Stimulated activated naive CD8-positive, alpha-beta T cell treated with anti-CD3 and anti-CD28 coated beads, Interleukin-15, Interleukin-2, amounts not matched to agents 100 U/mL and 50 U/mL, for 24 hours (primary cell): Measurements from ENCODE around the gene ELOF1.
"Not testable (repeated sequence)": the region's sequence is repeated elsewhere in the genome, so short reads cannot be mapped to it uniquely, and the experiment has no call there.

ENCODE experiments used
- ATAC-seq: fragments of 150-1000 bp; cut with Tn5 transposase; one replicate; pipeline ENCODE4 v1.10.0; 2021
- DNase-seq: peaks from one replicate; pipeline ENCODE4 v3.0.0; 2021

The ELOF1 gene

DNA sequence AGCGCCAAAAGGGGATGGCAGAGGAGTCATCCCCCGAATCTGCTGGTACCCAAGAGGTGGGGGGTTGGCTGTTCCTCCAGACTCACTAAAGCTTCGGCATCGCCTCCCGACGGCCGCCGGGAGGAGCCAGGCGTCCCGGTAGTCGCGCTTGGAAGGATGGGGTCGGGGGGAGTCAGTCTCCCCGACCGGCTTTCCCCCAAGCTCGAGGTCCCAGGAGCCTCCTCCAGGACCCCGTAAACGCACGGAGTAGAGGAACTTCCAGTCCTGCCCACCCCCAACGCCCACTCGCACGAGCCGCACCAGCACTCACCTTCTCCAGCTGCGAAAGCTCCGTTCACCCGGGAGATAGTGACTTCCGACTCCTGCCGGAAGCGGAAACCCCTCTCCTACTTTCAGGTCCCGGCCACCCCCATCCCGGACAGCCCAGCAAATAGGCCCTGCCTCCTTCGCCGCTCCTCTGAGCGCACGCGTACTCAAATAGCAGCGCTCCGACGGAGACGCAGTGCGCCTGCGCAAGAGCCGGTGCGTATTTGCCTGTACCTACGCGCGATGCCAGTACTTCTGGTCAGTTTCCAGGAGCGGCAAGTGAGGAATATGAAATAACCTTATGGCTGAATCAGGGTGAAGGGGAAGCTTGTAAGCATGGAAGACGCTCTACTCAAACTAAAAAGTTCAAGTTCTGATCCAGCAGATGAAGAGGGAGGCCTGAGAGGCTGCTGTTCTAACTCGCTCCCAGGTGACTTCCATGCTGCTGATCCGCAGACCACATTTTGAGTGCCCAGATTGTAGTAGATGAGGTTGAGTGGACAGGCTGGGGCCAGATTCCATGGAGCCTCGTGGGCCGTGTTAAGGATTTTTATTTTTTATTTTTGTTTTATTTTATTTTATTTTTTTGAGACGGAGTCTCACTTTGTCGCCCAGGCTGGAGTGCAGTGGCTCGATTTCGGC, at the start of gene ELOF1:
Gene ELOF1, minus strand, starts transcription at position 350 of the 948 bp plus-strand sequence. CDS start 4,883 bp downstream, outside the sequence.
- ATAC-seq: peak; percentile 97

DNA sequence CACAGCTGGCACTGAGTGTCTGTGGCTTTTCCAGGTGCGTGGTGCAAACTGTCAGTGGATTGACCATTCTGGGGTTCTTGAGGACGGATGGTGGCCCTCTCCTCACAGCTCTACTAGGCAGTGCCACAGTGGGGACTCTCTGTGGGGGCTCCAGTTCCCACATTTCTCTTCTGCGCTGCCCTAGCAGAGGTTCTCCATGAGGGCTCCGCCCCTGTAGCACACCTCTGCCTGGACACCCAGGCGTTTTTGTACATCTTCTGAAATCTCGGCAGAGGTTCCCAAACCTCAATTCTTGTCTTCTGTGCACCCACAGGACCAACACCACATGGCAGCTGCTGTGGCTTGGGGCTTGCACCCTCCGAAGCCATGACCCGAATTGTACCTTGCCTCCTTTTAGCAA, 47.5 kb upstream of the ELOF1 start:
- ATAC-seq (no peak), DNase-seq (no peak)

More for the DNA sequence above, at the start of gene ELOF1:
- DNase-seq: peak; percentile 97

DNA sequence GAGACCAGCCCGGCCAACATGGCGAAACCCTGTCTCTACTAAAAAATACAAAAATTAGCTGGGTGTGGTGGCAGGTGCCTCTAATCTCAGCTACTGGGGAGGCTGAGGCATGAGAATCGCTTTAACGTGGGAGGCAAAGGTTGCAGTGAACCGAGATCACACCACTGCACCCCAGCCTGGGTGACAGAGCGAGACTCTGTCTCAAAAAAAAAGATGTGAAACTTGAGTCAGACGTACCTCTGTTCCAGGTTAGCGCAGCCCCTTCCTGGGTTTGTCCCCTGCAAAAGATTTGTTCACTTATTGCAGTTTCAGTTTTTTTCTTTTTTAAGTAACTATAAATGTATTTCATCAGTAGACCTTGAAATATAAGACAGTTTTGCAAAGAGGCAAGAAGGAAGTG, 40.7 kb upstream of the ELOF1 start:
- not testable (repeated sequence) for DNase-seq, ATAC-seq

DNA sequence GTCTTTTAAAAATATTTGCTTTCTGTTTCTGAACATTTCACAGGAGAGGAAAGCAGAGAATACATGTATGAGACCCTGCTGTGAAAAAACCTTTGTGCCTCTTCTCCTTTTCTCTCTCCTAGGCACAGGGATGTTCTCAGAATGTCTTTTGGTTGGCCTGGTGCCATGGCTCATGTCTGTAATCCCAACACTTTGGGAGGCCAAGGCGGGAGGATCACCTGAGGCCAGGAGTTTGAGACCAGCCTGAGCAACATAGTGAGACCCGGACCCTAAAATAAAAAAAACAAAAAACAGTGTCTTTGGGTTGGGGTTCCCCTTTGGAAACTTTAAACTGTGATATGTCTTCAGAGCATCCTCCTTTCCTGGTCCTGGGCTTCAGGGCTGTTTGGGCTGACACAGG, 39.7 kb upstream of the ELOF1 start:
- DNase-seq: no peak
- no peak for ATAC-seq

DNA sequence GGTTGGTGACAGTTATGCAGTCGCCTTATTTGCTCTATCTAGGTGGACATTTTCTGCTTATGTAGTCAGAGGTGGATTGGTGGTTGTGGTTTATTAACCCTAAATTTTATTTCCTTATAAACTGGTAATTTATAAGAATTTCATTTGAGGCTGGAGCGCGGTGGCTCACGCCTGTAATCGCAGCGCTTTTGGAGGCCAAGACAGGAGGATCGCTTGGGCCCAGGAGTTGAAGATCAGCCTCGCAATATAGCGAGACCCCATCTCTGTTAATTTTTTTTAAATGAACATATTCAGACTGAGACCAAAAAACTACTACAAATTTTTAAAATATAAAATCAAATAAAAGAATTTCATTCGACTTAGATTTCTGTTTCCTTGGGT, 39.1 kb upstream of the ELOF1 start:
- ATAC-seq (no peak), DNase-seq (no peak)

DNA sequence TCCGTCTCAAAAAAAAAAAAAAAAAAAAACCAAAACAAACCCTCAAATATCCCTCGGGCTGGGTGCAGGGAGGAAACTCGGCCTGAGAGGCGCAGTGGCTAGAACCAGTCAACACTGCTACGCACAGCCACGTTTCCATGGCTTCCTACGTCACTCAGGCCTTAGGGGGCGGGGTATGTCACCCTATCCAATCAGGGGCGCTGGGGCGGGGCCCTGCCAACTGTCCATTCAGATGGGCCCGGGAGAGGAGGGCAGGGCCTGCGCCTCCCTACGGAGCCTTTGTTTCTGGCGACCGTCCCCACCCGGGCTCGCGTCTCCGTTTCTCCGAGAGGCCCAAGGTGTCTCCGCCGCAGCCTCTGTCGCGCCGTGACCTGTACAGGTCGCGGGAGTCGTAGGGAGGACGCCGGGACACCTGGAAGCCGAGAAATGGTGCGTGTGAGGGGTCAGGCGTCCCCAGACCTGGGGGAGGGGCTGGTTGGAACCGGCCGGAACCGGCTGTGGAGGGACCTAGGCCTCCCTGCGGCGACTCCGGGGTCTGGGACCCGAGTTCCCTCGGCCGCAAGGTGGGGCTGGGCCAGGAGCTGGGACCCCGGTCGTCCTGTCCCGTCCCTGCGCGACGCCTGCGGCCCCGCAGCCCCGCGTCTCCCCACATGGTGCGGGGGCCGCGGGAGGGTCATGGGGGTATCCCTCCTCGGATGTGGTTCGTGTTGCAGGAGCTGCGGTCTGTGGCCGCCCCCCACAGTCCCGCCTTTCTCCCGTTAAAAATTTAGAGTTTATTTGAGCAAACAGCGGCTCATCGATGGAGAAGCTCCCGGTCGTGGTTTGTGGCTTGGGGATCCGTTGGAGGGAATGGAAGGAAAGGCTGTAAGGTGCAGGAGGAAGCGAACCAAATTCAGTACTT, 38.4 kb upstream of the ELOF1 start, which contains the start of gene ZNF627:
Gene ZNF627, plus strand, starts transcription at position 282 of the 901 bp plus-strand sequence. Its CDS starts 145 bp downstream, at position 427.
- ATAC-seq (peak; percentile 100), DNase-seq (peak; percentile 99)

DNA sequence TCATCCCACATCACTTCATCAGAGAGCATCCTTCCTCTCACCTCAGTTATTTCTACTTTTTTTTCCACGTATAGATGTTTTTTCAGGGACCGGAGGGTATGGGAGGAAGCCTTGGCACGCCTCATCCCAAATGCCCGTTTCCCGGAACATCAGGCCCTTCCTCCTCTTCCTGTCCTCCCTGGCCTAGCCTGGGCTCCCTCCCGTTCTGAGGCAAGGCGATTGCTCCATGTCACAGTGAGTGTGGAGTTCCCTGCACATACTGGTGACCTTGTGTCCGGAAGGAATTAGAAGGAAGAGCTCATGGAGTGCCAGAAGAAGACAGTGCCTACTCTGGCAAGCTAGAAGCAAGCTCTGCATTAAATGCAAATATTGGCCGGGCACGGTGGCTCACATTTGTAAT, 37.1 kb upstream of the ELOF1 start:
- no peak for ATAC-seq
- DNase-seq: no peak

DNA sequence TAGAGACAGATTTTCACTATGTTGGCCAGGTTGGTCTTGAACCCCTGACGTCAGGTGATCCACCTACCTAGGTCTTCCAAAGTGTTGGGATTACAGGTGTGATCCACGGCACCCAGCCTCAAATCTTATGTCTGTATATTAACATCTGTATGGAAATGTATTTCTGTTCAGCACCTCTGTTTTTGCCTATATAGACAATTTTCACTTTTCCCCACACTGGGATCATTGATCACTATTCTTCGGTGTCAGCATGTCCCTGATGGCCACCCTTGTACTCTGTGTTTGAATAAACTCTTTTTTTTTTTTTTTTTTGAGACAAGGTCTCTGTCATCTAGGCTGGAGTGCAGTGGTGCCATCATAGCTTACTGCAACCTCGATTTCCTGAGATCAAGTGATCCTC, 35.1 kb upstream of the ELOF1 start:
- DNase-seq (no peak), ATAC-seq (no peak)

DNA sequence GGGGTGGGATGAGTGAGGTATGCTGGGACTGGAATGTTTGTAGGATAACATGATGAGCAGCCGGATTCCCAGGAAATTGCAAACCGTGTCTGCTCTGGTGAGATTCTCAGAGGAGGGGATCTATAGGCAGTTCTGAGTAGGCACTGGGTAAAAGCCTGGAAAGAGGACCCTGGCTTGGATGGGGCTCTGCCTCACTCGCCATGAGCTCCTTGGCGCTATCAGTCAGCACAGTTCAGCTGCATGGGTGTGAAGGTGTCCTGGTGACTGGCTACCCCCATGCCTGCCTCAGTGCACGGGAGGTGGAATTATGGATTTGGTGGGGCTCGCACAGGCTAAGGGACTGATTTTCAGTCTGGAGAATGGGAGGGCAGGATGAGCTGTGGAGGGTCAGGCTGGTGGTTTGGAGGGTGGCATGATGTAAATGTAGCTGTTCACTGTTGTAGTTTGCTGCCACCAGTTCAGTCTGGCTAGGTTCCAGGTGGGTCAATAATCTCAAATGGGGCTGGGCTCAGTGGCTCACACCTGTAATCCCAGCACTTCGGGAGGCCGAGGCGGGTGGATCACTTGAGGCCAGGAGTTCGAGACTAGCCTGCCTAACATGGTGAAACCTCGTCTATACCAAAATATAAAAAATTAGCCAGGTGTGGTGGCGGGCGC, 29.1 kb upstream of the ELOF1 start:
- no peak for DNase-seq
- no peak for ATAC-seq

DNA sequence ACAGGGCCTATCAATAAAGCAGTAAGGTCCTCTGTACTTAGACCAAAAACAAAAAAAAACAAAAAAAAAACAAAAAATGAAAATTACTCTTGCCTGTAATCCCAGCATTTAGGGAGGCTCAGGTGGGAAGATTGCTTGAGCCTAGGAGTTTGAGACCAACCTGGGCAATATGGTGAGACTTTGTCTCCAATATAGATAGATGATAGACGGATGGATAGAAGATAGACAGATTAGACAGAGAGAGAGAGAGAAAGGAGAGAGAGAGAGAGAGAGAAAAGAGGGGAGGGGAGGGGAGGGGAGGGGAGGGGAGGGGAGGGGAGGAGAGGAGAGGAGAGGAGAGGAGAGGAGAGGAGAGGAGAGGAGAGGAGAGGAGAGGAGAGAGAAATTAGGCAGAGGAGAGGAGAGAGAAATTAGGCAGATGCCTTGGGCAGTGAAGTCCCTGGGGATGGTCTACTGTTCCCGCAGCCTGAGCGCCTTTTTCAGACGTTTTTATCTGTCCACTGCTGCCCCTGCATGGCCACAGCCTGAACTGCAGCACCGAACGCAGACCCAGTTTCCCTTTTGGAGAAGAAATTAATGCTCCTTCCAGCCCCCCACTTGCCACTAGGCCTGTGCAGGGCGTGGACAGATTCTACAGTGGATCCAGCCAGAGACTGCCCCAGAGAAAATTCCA, 28.4 kb upstream of the ELOF1 start:
- DNase-seq (peak; percentile 81), ATAC-seq (peak; percentile 85)

DNA sequence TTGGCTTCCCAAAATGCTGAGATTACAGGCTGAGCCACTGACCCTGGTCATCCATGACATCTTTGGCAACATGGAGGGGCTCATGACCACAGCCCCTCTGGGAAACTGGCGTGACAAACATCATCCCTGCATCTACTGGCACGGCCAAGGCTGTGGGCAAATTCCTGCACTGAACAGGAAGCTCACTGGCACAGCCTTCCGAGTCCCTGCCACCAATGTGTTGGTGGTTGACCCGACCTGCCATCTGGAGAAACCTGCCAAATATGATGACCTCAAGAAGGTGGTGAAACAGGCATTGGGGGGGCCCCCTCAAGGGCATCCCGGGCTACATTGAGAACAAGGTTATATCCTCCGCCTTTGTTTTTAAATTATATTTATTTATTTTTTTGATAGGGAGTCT, 27.3 kb upstream of the ELOF1 start:
- DNase-seq (no peak), ATAC-seq (no peak)

DNA sequence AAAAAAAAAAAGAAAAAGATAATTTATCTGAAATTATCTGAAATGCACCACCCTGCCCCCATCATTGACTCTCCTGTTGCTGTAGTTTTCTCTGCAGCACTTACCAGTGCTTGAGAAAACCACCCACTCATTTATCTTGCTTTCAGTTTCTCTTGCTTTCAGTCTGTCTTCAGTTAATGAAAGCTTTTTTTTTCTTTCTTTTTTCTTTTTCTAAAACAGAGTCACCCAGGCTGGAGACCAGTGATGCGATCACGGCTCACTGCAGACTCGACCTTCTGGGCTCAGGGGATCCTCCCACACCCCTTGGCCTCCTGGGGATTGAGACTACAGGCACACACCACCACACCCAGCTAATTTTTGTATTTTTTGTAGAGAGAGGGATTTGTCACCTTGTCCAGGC, 22.7 kb upstream of the ELOF1 start:
- DNase-seq: peak; percentile 65

DNA sequence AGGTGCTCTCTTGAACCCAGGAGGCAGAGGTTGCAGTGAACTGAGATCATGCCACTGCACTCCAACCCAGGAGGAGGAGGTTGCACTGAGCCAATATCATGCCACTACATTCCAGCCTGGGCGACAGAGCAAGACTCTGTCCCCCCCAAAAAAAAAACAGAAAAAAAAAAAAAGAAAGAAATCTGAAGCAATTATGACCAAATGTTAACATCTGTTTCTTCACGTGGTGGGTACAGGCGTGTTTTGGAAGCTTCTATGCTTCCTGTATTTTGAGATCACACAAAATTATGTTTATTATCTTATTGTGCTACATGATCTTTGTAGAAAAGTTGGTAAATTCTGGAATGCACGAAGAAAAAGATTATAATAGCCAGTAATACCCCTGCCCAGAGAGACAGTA, 21.1 kb upstream of the ELOF1 start:
- DNase-seq (no peak), ATAC-seq (no peak)

More for the DNA sequence above, 22.7 kb upstream of the ELOF1 start:
- peak; percentile 84 for ATAC-seq

DNA sequence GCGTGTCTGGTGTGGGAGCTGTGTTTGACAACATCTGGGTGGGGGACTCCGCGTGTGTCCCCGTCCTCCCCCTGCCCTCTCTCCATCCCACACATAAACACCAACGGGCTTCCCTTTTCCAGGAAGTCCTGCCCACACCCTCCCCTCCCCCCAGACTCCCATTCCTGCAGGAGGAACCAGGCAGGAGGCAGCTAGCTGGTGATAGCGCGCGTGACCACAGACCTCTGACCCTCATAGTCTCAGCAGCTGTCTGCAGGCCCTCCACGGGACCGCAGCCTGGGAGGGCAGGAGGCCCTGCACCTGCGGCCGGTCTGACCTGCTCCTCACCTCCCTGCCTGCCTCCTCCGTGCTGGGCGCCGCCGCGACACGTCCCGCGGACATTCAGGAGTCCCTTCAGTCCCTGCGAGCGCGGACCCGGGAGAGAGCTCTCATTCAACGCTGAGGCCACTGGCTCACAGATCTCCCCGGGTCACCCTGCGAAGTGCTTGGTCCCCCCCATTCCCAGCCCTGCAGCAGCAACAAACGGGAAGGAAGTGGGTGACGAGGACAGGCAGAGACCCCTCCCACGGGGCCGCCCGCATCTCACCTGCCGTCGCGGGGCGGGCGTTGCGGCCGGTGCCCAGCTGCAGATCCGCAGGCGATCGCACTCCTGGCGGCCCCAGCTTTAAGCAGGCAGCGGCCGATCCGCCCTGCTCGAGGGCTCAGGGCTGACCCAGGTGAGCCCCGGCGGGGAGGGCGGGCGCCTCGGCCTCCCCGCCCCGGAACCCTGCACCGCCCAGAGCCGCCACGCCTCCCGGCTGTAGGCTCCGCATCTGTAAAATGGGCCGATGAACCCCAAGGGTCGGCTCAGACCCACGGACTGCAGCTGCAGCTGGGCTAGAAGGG, 19.5 kb upstream of the ELOF1 start:
- ATAC-seq (peak; percentile 45), DNase-seq (peak; percentile 54)

DNA sequence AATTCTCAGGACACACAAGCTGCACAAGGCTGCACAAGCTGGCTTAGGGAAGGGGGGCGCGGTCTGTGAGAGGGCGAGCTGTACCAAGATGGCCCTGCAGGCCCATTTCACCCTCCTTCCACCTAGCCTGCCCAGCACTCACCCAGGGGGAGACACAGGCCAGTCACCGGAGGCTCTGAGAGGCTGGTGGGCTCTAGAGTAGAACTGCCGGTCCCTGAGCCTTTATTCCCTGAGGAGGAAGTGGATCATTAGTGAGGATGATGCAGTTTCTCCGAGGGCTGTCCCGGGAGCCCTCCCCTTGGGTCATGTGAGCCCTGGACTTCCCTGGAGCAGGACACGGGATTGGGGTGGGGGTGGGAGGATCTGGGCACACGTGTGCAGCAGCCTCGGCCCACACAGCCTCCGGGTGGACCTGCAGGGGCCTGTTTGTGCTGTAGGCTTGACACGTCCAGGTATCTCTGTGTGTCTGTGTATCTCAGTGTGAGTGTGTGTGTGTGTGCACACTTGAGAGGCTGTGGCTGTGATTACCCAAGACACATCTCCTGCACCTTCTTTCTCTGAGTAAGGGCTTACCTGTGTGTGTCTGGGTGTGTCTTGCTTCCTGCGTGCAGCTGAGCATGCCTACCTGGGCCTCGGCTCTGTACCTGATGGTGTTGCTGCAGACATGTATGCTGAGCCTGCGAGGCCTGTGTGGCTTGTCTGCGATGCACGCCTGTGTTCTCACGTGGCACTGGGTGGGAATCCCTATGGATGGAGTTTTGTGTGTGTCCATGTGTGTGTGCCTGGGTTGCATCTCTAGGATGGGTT, 18.6 kb upstream of the ELOF1 start, which contains the start of gene ACP5:
Gene ACP5, minus strand, starts transcription at position 195 of the 807 bp plus-strand sequence. CDS start 328 bp downstream, outside the sequence.
- DNase-seq (no peak), ATAC-seq (no peak)

DNA sequence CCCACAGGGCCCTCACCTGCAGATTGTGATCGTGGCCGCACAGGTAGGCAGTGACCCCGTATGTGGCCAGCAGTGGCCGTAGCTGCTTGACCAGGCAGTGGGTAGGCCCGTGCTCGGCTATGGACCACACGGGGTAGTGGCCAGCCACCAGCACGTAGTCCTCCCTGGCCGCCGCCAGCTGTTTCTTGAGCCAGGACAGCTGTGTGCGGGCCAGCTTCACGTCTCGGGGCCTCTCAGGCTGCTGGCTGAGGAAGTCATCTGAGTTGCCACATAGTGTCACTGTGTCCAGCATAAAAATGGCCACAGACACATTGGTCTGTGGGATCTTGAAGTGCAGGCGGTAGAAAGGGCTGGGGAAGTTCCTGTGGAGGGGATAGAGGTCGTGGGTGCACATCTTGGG, 17.2 kb upstream of the ELOF1 start:
- ATAC-seq (no peak), DNase-seq (no peak)

DNA sequence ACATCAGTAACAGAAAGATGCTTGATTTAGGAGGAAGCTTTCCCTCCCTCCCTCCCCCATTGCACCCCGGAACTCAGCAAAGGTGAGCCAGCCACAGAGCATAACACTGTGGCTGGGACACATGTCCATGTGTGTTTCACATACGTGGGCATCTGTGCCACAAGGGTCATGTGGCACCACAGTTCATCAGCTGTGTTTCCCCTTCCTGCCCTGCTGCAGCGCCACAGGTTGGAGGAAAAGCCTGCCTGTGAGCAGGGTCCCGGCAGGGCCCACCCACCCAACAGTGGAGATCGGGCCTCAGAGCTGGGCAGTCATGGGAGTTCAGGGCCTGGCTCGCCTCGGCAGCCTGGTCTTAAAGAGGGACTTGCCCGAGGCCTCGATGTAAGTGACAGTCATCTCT, 15.7 kb upstream of the ELOF1 start:
- ATAC-seq (peak; percentile 28), DNase-seq (no peak)

DNA sequence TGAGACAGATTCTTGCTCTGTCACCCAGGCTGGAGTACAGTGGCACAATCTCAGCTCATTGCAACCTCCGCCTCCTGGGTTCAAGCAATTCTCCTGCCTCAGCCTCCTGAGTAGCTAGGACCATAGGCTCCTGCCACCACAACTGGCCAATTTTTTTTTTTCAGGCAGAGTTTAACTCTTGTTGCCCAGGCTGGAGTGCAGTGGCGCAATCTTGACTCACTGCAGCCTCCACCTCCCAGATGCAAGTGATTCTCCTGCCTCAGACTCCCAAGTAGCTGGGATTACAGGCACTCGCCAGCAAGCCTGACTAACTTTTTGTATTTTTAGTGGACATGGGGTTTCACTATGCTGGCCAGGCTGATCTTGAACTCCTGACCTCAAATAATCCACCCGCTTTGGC, 14.7 kb upstream of the ELOF1 start:
- DNase-seq: not testable (repeated sequence)

DNA sequence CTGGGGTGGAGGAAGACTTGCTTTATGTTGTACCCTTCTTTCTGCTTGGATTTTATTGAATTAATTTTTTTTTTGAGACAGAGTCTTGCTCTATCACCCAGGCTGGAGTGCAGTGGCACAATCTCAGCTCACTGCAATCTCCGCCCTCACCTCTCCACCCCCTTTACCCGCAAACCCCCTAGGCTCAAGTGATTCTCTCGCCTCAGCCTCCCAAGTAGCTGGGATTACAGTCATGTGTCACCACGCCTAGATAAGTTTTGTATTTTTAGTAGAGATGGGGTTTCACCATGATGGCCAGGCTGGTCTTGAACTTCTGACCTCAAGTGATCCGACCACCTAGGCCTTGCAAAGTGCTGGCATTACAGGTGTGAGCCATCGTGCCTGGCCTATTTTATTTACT, 14.3 kb upstream of the ELOF1 start:
- not testable (repeated sequence) for DNase-seq, ATAC-seq

More for the DNA sequence above, 14.7 kb upstream of the ELOF1 start:
- ATAC-seq: not testable (repeated sequence)
